Lung (tissue), 12 donors: ENCODE measurements around the gene PLEKHA1. TPM values are rescaled to one million over a fixed set of nuclear protein-coding genes. Genes with fewer than 3 reads are reported as not detected.

Experiments
- ATAC-seq: fragments of 200-7000 bp; cut with Tn5 transposase; one replicate; pipeline ENCODE4 v1.9.1; 2020; ENCODE audit warnings: moderate number of reproducible peaks; ENCODE audit not compliant: insufficient read depth, low FRiP score
- DNase-seq, 3 donors: peaks; one replicate each; pipeline ENCODE4 v3.0.0-alpha.2; 2013 to 2017
- H3K27ac ChIP-seq, 2 donors: one replicate each; pipeline ENCODE4 v1.5.1; 2013; ENCODE audit warnings: mild to moderate bottlenecking in 2 of 2, moderate library complexity in 2 of 2, control low read depth in 1 of 2, inconsistent platforms in 1 of 2, low read depth in 1 of 2, low read length in 1 of 2
- H3K27me3 ChIP-seq, 3 donors: one replicate each; pipeline ENCODE4 v1.5.1; 2013; ENCODE audit warnings: low read length in 2 of 3; ENCODE audit not compliant: control insufficient read depth in 3 of 3, insufficient read depth in 3 of 3
- H3K36me3 ChIP-seq, 4 donors: one replicate each; pipeline ENCODE4 v1.5.1; 2013; ENCODE audit warnings: low read length in 4 of 4, mild to moderate bottlenecking in 1 of 4, moderate library complexity in 1 of 4; ENCODE audit not compliant: control insufficient read depth in 4 of 4, insufficient read depth in 4 of 4
- H3K4me1 ChIP-seq, 5 donors: one replicate each; pipeline ENCODE4 v1.5.1; 2013; ENCODE audit warnings: low read length in 5 of 5, mild to moderate bottlenecking in 2 of 5, moderate library complexity in 1 of 5; ENCODE audit not compliant: control insufficient read depth in 5 of 5, insufficient read depth in 5 of 5
- H3K4me3 ChIP-seq: one replicate; pipeline ENCODE4 v1.5.1; 2013; ENCODE audit warnings: mild to moderate bottlenecking, control low read depth, moderate library complexity
- H3K9ac ChIP-seq, 2 donors: one replicate each; pipeline ENCODE4 v1.5.1; 2013; ENCODE audit warnings: low read length in 2 of 2, control low read depth in 1 of 2; ENCODE audit not compliant: insufficient read depth in 1 of 2
- H3K9me3 ChIP-seq, 4 donors: one replicate each; pipeline ENCODE4 v1.5.1; 2013; ENCODE audit warnings: low read length in 3 of 4, mild to moderate bottlenecking in 1 of 4, moderate library complexity in 1 of 4; ENCODE audit not compliant: control insufficient read depth in 4 of 4, insufficient read depth in 3 of 4
- CTCF ChIP-seq: IDR thresholded peaks from 2 replicates; pipeline ENCODE4 v1.5.1; 2012; ENCODE audit warnings: mild to moderate bottlenecking; ENCODE audit errors: control extremely low read depth, extremely low read depth
- WGBS, 2 donors: extraction: QIAGEN DNeasy Blood & Tissue Kit; methylation state at CpG; one replicate each; pipeline ENCODE4 v1.1.7; 2013; 5-methylcytosine and 5-hydroxymethylcytosine counted together
- polyA plus RNA-seq, 2 donors: library from polyadenylated mRNA; stranded (reverse); fragments of 200-250 nt; gene quantifications; one replicate each; pipeline ENCODE4 v1.2.1, GENCODE V29; 2013
- total RNA-seq, 2 donors: library from RNA; depleted of rRNA in 1 of 2; stranded (reverse); fragments of >200 nt in 1 of 2; gene quantifications; one replicate each; pipeline ENCODE4 v1.2.1, GENCODE V29; 2014 to 2021
- donor health status: control.
- donor health status: control.
- donor health status: Bipolar disorder and iron deficiency.
- donor health status: healthy.
- donor health status: DM: yes; HTN: yes; CAD: no.

The PLEKHA1 gene
- total and polyA plus RNA-seq, 4 donors = 18.9 to 73.2 (median 28.2) TPM

DNA sequence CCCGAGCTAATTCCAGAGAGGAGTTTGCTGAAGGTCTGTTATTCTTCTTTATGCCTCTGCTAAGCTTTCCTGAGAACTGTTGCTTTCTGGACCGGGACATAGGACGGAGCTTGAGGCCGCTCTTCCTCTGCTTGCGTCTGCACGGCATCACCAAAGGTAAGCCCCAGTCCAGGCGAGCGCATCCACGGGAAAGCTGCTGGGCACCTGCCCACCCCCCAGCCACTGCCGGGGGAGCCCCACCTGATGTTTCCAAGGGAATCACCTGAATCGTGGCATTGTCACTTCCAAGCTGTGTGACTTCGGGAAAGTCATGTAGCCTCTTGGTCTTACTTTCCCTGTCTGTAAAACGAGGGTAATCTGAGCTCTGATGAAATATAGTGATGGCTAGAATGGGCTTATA lies 45.1 kb upstream of the PLEKHA1 start:
- ATAC-seq = no peak
- H3K4me1 ChIP-seq = no peaks in the 10 kb centered on the region
- H3K9ac ChIP-seq = no peak overlapping the region
- no peaks in the 10 kb centered on the region for H3K36me3 ChIP-seq
- H3K27ac ChIP-seq = no peak overlapping the region
- H3K4me3 ChIP-seq = no peak overlapping the region
- WGBS, 2 donors = 79 to 87% methylated on average over 13 of the region's 13 CpGs
- no peaks in the 10 kb centered on the region for H3K27me3 ChIP-seq
- DNase-seq = no peak
- no peaks in the 10 kb centered on the region for H3K9me3 ChIP-seq
- no peak for TF ChIP-seq CTCF

DNA sequence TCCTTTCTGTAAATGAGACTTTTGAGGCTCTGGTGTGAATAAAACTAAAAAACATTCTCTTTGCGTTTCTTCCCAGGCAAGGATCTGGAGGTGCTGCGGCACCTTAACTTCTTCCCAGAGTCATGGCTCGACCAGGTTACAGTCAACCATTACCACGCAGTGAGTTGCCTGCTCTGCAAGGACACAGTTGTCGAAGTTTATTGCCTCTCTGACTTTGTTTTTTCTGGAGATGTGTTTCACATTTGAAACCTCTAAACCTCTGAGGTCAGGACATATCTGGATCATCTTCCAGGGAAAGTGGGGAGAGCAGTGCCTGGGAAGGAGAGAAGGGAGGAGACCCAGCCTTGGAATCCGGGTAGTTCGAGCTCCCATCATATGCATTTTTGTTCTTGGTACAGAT lies 43.4 kb upstream of the PLEKHA1 start:
- H3K4me3 ChIP-seq = no peak overlapping the region
- ATAC-seq = no peak
- DNase-seq = no peak
- H3K4me1 ChIP-seq = no peaks in the 10 kb centered on the region
- TF ChIP-seq CTCF = no peak
- no peaks in the 10 kb centered on the region for H3K36me3 ChIP-seq
- H3K27ac ChIP-seq = no peak overlapping the region
- 87 to 89% methylated on average over 7 of the region's 7 CpGs for WGBS, 2 donors
- H3K27me3 ChIP-seq = no peaks in the 10 kb centered on the region
- H3K9ac ChIP-seq = no peak overlapping the region
- H3K9me3 ChIP-seq = peaks cover 0 to under 1% (median 0%) of the 10 kb centered on the region in 4 donors

DNA sequence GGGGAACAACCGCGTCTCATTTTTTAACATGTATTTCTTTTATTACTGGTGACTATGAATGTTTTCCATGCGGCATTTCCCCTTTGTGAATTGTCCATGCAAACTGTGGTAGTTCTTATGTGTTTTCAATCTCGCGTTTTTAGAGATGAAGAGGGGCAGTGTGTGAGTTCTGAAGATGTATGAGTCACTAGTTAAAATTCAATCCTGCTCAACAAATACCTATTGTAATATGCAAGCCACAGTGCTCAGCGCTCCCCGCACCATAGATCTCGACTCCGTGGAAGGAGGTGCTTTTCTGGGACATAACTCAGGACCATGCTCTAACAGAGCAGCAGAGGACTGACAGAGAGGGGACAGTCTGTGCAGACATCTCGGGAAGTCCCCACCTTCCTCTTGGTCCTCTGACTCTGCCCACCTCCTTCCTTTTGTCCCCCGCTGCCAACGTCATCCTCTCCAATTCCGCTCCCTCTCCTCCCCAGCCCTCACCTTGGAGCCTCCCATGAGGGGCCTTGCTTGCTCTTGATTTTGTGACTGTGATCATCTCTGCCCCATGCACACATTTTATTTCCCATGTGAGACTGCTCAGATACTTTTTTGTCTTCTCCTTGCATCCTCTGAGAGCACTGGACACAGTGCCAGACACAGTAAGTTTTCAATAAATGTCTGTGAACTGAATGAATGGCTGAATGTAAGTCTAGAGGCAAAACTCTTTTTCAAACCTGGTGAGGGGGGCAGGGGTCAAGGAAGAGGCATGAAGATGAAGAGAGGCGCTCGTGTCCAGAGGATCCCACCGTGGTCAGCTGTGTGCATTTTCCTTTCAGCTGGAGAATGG lies 42.7 kb upstream of the PLEKHA1 start:
- Histone ChIP-seq H3K4me3 (no peak overlapping the region), H3K36me3 (no peaks in the 10 kb centered on the region), H3K27me3 (no peaks in the 10 kb centered on the region), H3K9ac (no peak overlapping the region), H3K9me3 (peaks cover 0 to 2% (median 0%) of the 10 kb centered on the region in 4 donors), H3K4me1 (no peaks in the 10 kb centered on the region), H3K27ac (no peak overlapping the region)
- ATAC-seq = no peak
- TF ChIP-seq CTCF = no peak
- DNase-seq = peak in 1 of 3 donors; percentile 6
- 66 to 77% methylated on average over 16 of the region's 16 CpGs for WGBS, 2 donors
